ENCODE data around the gene CACNG1. TPM values are rescaled to one million over a fixed set of nuclear protein-coding genes. Genes with fewer than 3 reads are reported as not detected.
"Not testable (repeated sequence)": the region's sequence is repeated elsewhere in the genome, so short reads cannot be mapped to it uniquely, and the experiment has no call there.

Gene CACNG1
- polyA plus RNA-seq, 1 donor from 2014 or later = 0.77 TPM

GRCh38 chr17:67098006-67098405 lies 53.7 kb downstream of the CACNG1 start:
- TF ChIP-seq REST (IDR thresholded peaks at IDR 0.05; ENCODE audit: borderline replicate concordance) (no peak), EZH2 (IDR thresholded peaks at IDR 0.05; ENCODE audit: borderline replicate concordance, insufficient read depth, low read length, poor library complexity, severe bottlenecking) (no peak), MXI1 (conservative IDR thresholded peaks at IDR 0.05; ENCODE audit: poor library complexity, severe bottlenecking) (no peak), SMC3 (conservative IDR thresholded peaks at IDR 0.05; ENCODE audit: poor library complexity) (no peak), TAF1 (IDR thresholded peaks at IDR 0.05; ENCODE audit: low read depth) (no peak), EP300 (conservative IDR thresholded peaks at IDR 0.05; ENCODE audit: poor library complexity, severe bottlenecking) (no peak)
- H3K9ac ChIP-seq (ENCODE audit: low read length) = no peak overlapping the region
- no peaks in the 10 kb centered on the region for H3K9me2 ChIP-seq (ENCODE audit: insufficient read depth, low read length)
- H4K20me1 ChIP-seq (ENCODE audit: insufficient read depth) = no peaks in the 10 kb centered on the region
- H3K4me3 ChIP-seq (ENCODE audit: low read length) = no peak overlapping the region
- H2AFZ ChIP-seq (ENCODE audit: low read depth, low read length) = no peak overlapping the region
- H3K79me2 ChIP-seq (replicated peaks; ENCODE audit: insufficient read depth, low read length) = no peaks in the 10 kb centered on the region
- H3K9me3 ChIP-seq (ENCODE audit: low read length) = no peaks in the 10 kb centered on the region
- H3K27me3 ChIP-seq (ENCODE audit: insufficient read depth, low read depth, low read length) = no peaks in the 10 kb centered on the region
- peaks cover 5% of the 10 kb centered on the region for H3K36me3 ChIP-seq (ENCODE audit: insufficient read depth, low read length)
- H3K4me2 ChIP-seq (ENCODE audit: low read length) = no peak overlapping the region
- H3F3A ChIP-seq (ENCODE audit: insufficient read depth, low read length, poor library complexity, severe bottlenecking) = no peaks in the 10 kb centered on the region
- no peak overlapping the region for H3K27ac ChIP-seq (ENCODE audit: low read length)

- not testable (repeated sequence) for H3K9me2 ChIP-seq (ENCODE audit: insufficient read depth, low read length); H3K79me2 ChIP-seq (replicated peaks; ENCODE audit: insufficient read depth, low read length); H4K20me1 ChIP-seq (ENCODE audit: insufficient read depth); H3K9ac ChIP-seq (ENCODE audit: low read length); H3K4me3 ChIP-seq (ENCODE audit: low read length); H3K9me3 ChIP-seq (ENCODE audit: low read length); H3F3A ChIP-seq (ENCODE audit: insufficient read depth, low read length, poor library complexity, severe bottlenecking); H3K27me3 ChIP-seq (ENCODE audit: insufficient read depth, low read depth, low read length); H2AFZ ChIP-seq (ENCODE audit: low read depth, low read length); H3K27ac ChIP-seq (ENCODE audit: low read length); H3K4me2 ChIP-seq (ENCODE audit: low read length)
- H3K36me3 ChIP-seq (ENCODE audit: insufficient read depth, low read length) = peaks cover 13% of the 10 kb centered on the region
Measured at GRCh38 chr17:67104641-67105040, 60.3 kb downstream of the CACNG1 start.

GRCh38 chr17:67105213-67105612 lies 60.9 kb downstream of the CACNG1 start:
- no peak for TF ChIP-seq POLR2AphosphoS5 (IDR thresholded peaks at IDR 0.05)
- TF ChIP-seq REST (IDR thresholded peaks at IDR 0.05; ENCODE audit: borderline replicate concordance) = no peak
- TF ChIP-seq SMC3 (conservative IDR thresholded peaks at IDR 0.05; ENCODE audit: poor library complexity) = no peak
- TF ChIP-seq TAF1 (IDR thresholded peaks at IDR 0.05; ENCODE audit: low read depth) = no peak
- TF ChIP-seq MXI1 (conservative IDR thresholded peaks at IDR 0.05; ENCODE audit: poor library complexity, severe bottlenecking) = no peak
- TF ChIP-seq CTCF (IDR thresholded peaks at IDR 0.05; ENCODE audit: poor library complexity, severe bottlenecking) = no peak
- no peak for TF ChIP-seq EP300 (conservative IDR thresholded peaks at IDR 0.05; ENCODE audit: poor library complexity, severe bottlenecking)
- no peak for TF ChIP-seq EZH2 (IDR thresholded peaks at IDR 0.05; ENCODE audit: borderline replicate concordance, insufficient read depth, low read length, poor library complexity, severe bottlenecking)
- no peak for TF ChIP-seq RAD21 (conservative IDR thresholded peaks at IDR 0.05)
- Histone ChIP-seq H3F3A (ENCODE audit: insufficient read depth, low read length, poor library complexity, severe bottlenecking) (no peaks in the 10 kb centered on the region), H3K9me2 (ENCODE audit: insufficient read depth, low read length) (no peaks in the 10 kb centered on the region), H3K27ac (ENCODE audit: low read length) (no peak overlapping the region), H4K20me1 (ENCODE audit: insufficient read depth) (no peaks in the 10 kb centered on the region), H3K4me3 (ENCODE audit: low read length) (no peak overlapping the region), H3K4me2 (ENCODE audit: low read length) (no peak overlapping the region), H2AFZ (ENCODE audit: low read depth, low read length) (no peak overlapping the region), H3K9ac (ENCODE audit: low read length) (no peak overlapping the region), H3K9me3 (ENCODE audit: low read length) (no peaks in the 10 kb centered on the region), H3K36me3 (ENCODE audit: insufficient read depth, low read length) (peaks cover 13% of the 10 kb centered on the region), H3K27me3 (ENCODE audit: insufficient read depth, low read depth, low read length) (no peaks in the 10 kb centered on the region), H3K79me2 (replicated peaks; ENCODE audit: insufficient read depth, low read length) (no peaks in the 10 kb centered on the region)

All from neural cell (in vitro differentiated cells).